HCT116 (cell line): ENCODE data around the gene SMIM45.

ENCODE experiments used
- POLR2A ChIP-seq: IDR thresholded peaks from 2 replicates; pipeline ENCODE4 v1.7.0; 2011; ENCODE audit warnings: borderline replicate concordance; ENCODE audit not compliant: insufficient read depth, insufficient read length; ENCODE audit errors: extremely low read depth
- POLR2AphosphoS5 ChIP-seq: IDR thresholded peaks from 2 replicates; pipeline ENCODE4 v1.6.1; 2011; ENCODE audit warnings: mild to moderate bottlenecking, low read depth, low read length, moderate library complexity
- SRF ChIP-seq: IDR thresholded peaks from 2 replicates; pipeline ENCODE4 v1.6.1; 2012; ENCODE audit warnings: low read depth
- TF ChIP-seq, protein P1 (sequence below), 3 experiments: fragments of 200-600 bp in 1 of 3; sonication (generic) in 1 of 3; IDR thresholded peaks in 2 of 3; conservative IDR thresholded peaks in 1 of 3; 2 replicates each; pipeline ENCODE4 v1.5.1; 2012 to 2017; ENCODE audit warnings: low read depth in 2 of 3, low read length in 2 of 3, antibody characterized with exemption in 1 of 3, borderline replicate concordance in 1 of 3, control low read depth in 1 of 3, mild to moderate bottlenecking in 1 of 3, mixed read lengths in 1 of 3, mixed run types in 1 of 3, moderate library complexity in 1 of 3; ENCODE audit not compliant: insufficient read depth in 1 of 3

DNA sequence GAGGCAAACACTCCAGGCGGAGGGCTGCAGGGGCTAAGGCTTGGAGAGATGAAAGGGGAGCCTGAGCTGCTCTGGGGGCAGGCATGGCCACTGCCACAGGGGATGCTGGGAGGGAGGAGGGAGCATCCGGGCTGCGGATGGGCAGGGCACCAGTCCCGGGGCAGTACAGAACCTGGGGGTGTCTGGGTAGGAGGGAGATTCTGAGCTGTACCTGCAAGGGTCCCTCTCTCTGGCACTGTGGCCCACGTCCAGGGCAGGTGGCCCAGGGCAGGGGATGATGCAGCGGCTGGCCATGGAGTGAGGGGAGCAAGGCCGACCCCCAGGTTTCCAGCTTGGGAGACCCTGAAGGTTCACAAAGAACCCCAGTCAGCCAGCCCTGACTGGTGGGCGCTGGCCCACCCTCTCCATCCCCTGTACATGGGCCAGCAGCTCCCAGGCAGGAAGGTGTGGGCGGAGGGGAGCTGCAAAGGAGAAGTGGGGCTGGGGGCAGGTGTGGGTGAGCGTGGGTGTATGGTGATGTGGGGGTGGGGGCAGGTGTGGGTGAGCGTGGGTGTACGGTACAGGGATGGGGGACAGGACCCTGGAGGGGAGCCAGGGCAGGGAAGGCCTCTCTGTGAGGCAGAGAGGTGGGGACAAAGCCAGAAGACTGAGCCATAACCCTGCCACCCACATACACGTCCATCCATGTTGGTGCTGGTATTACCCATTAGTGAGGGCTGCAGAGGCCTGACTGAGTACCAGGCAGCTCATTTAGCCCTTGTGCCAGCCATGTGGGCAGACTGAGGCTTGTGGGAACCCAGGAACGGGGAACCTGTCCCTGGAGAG is 23.1 kb upstream of the SMIM45 start:
- TF ChIP-seq, protein P1, sequence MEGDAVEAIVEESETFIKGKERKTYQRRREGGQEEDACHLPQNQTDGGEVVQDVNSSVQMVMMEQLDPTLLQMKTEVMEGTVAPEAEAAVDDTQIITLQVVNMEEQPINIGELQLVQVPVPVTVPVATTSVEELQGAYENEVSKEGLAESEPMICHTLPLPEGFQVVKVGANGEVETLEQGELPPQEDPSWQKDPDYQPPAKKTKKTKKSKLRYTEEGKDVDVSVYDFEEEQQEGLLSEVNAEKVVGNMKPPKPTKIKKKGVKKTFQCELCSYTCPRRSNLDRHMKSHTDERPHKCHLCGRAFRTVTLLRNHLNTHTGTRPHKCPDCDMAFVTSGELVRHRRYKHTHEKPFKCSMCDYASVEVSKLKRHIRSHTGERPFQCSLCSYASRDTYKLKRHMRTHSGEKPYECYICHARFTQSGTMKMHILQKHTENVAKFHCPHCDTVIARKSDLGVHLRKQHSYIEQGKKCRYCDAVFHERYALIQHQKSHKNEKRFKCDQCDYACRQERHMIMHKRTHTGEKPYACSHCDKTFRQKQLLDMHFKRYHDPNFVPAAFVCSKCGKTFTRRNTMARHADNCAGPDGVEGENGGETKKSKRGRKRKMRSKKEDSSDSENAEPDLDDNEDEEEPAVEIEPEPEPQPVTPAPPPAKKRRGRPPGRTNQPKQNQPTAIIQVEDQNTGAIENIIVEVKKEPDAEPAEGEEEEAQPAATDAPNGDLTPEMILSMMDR (IDR thresholded peaks at IDR 0.05 in 2 of 3, conservative IDR thresholded peaks at IDR 0.05 in 1 of 3; ENCODE audit: borderline replicate concordance in 1 of 3, insufficient read depth in 1 of 3, low read depth in 2 of 3, low read length in 2 of 3), result no peak
- TF ChIP-seq POLR2A (no peak), SRF (no peak), POLR2AphosphoS5 (no peak)
